ENCODE results near the gene ZNF782.
"Not testable (repeated sequence)": the region's sequence is repeated elsewhere in the genome, so short reads cannot be mapped to it uniquely, and the experiment has no call there.

Gene ZNF782

GRCh38 chr9:96874201-96874785 lies 20.0 kb upstream of the ZNF782 start:
- peak overlapping the region; percentile 87 to 91 for H3K27ac ChIP-seq (ENCODE audit: low read depth in 2 of 2, low read length in 2 of 2)
- H3K36me3 ChIP-seq (ENCODE audit: control insufficient read depth in 2 of 2, insufficient read depth in 2 of 2, low read length in 2 of 2), result no peaks in the 10 kb centered on the region

GRCh38 chr9:96871176-96871575 lies 16.9 kb upstream of the ZNF782 start:
- Histone ChIP-seq H3K36me3 (ENCODE audit: control insufficient read depth in 2 of 2, insufficient read depth in 2 of 2, low read length in 2 of 2) (no peaks in the 10 kb centered on the region), H3K9me3 (ENCODE audit: control insufficient read depth in 2 of 2, low read length in 2 of 2) (no peaks in the 10 kb centered on the region), H3K9ac (ENCODE audit: low read depth in 1 of 2, low read length in 2 of 2) (no peak overlapping the region), H3K4me3 (ENCODE audit: low read length in 2 of 2) (no peak overlapping the region), H3K27ac (ENCODE audit: low read depth in 2 of 2, low read length in 2 of 2) (no peak overlapping the region), H3K27me3 (ENCODE audit: control insufficient read depth in 2 of 2, insufficient read depth in 2 of 2, low read length in 2 of 2) (no peaks in the 10 kb centered on the region), H3K4me1 (ENCODE audit: control insufficient read depth in 2 of 2, insufficient read depth in 2 of 2, low read length in 2 of 2) (peaks cover 7 to 26% of the 10 kb centered on the region in 2 donors)

More at GRCh38 chr9:96874201-96874785, 20.0 kb upstream of the ZNF782 start:
- Histone ChIP-seq H3K4me3 (ENCODE audit: low read length in 2 of 2) (peak overlapping the region in 1 of 2 donors; percentile 2), H3K9me3 (ENCODE audit: control insufficient read depth in 2 of 2, low read length in 2 of 2) (no peaks in the 10 kb centered on the region), H3K9ac (ENCODE audit: low read depth in 1 of 2, low read length in 2 of 2) (peak overlapping the region in 1 of 2 donors; percentile 83), H3K4me1 (ENCODE audit: control insufficient read depth in 2 of 2, insufficient read depth in 2 of 2, low read length in 2 of 2) (peaks cover 4 to 10% of the 10 kb centered on the region in 2 donors), H3K27me3 (ENCODE audit: control insufficient read depth in 2 of 2, insufficient read depth in 2 of 2, low read length in 2 of 2) (peaks cover 0 to 5% of the 10 kb centered on the region in 2 donors)

- H3K4me1 ChIP-seq (ENCODE audit: control insufficient read depth in 2 of 2, insufficient read depth in 2 of 2, low read length in 2 of 2), result peaks cover 3 to 16% of the 10 kb centered on the region in 2 donors
- no peak overlapping the region for H3K4me3 ChIP-seq (ENCODE audit: low read length in 2 of 2)
- H3K36me3 ChIP-seq (ENCODE audit: control insufficient read depth in 2 of 2, insufficient read depth in 2 of 2, low read length in 2 of 2), result no peaks in the 10 kb centered on the region
- no peaks in the 10 kb centered on the region for H3K9me3 ChIP-seq (ENCODE audit: control insufficient read depth in 2 of 2, low read length in 2 of 2)
- H3K9ac ChIP-seq (ENCODE audit: low read depth in 1 of 2, low read length in 2 of 2), result no peak overlapping the region
- H3K27ac ChIP-seq (ENCODE audit: low read depth in 2 of 2, low read length in 2 of 2), result no peak overlapping the region
- H3K27me3 ChIP-seq (ENCODE audit: control insufficient read depth in 2 of 2, insufficient read depth in 2 of 2, low read length in 2 of 2), result no peaks in the 10 kb centered on the region
Observed at GRCh38 chr9:96868709-96869108, 14.4 kb upstream of the ZNF782 start.

GRCh38 chr9:96867079-96867804 lies 12.9 kb upstream of the ZNF782 start:
- no peak overlapping the region for H3K4me3 ChIP-seq (ENCODE audit: low read length in 2 of 2)
- H3K9me3 ChIP-seq (ENCODE audit: control insufficient read depth in 2 of 2, low read length in 2 of 2), result no peaks in the 10 kb centered on the region
- no peak overlapping the region for H3K9ac ChIP-seq (ENCODE audit: low read depth in 1 of 2, low read length in 2 of 2)
- no peaks in the 10 kb centered on the region for H3K36me3 ChIP-seq (ENCODE audit: control insufficient read depth in 2 of 2, insufficient read depth in 2 of 2, low read length in 2 of 2)
- no peaks in the 10 kb centered on the region for H3K27me3 ChIP-seq (ENCODE audit: control insufficient read depth in 2 of 2, insufficient read depth in 2 of 2, low read length in 2 of 2)
- H3K27ac ChIP-seq (ENCODE audit: low read depth in 2 of 2, low read length in 2 of 2), result peak overlapping the region in 1 of 2 donors; percentile 15
- H3K4me1 ChIP-seq (ENCODE audit: control insufficient read depth in 2 of 2, insufficient read depth in 2 of 2, low read length in 2 of 2), result peaks cover 3 to 16% of the 10 kb centered on the region in 2 donors

GRCh38 chr9:96865240-96865639 lies 10.9 kb upstream of the ZNF782 start:
- H3K9me3 ChIP-seq (ENCODE audit: control insufficient read depth in 2 of 2, low read length in 2 of 2); H3K4me3 ChIP-seq (ENCODE audit: low read length in 2 of 2); H3K27me3 ChIP-seq (ENCODE audit: control insufficient read depth in 2 of 2, insufficient read depth in 2 of 2, low read length in 2 of 2); H3K27ac ChIP-seq (ENCODE audit: low read depth in 2 of 2, low read length in 2 of 2); H3K9ac ChIP-seq (ENCODE audit: low read depth in 1 of 2, low read length in 2 of 2); H3K36me3 ChIP-seq (ENCODE audit: control insufficient read depth in 2 of 2, insufficient read depth in 2 of 2, low read length in 2 of 2): not testable (repeated sequence)
- H3K4me1 ChIP-seq (ENCODE audit: control insufficient read depth in 2 of 2, insufficient read depth in 2 of 2, low read length in 2 of 2), result peaks cover 3 to 16% of the 10 kb centered on the region in 2 donors

- Histone ChIP-seq H3K4me3 (ENCODE audit: low read length in 2 of 2) (no peak overlapping the region), H3K9ac (ENCODE audit: low read depth in 1 of 2, low read length in 2 of 2) (no peak overlapping the region), H3K9me3 (ENCODE audit: control insufficient read depth in 2 of 2, low read length in 2 of 2) (no peaks in the 10 kb centered on the region), H3K36me3 (ENCODE audit: control insufficient read depth in 2 of 2, insufficient read depth in 2 of 2, low read length in 2 of 2) (no peaks in the 10 kb centered on the region), H3K27me3 (ENCODE audit: control insufficient read depth in 2 of 2, insufficient read depth in 2 of 2, low read length in 2 of 2) (no peaks in the 10 kb centered on the region), H3K27ac (ENCODE audit: low read depth in 2 of 2, low read length in 2 of 2) (no peak overlapping the region), H3K4me1 (ENCODE audit: control insufficient read depth in 2 of 2, insufficient read depth in 2 of 2, low read length in 2 of 2) (peaks cover 0 to 4% of the 10 kb centered on the region in 2 donors)
Observed at GRCh38 chr9:96859461-96860198, 5.3 kb upstream of the ZNF782 start.

- Histone ChIP-seq H3K9ac (ENCODE audit: low read depth in 1 of 2, low read length in 2 of 2) (no peak overlapping the region), H3K4me3 (ENCODE audit: low read length in 2 of 2) (no peak overlapping the region), H3K27me3 (ENCODE audit: control insufficient read depth in 2 of 2, insufficient read depth in 2 of 2, low read length in 2 of 2) (no peaks in the 10 kb centered on the region), H3K27ac (ENCODE audit: low read depth in 2 of 2, low read length in 2 of 2) (no peak overlapping the region), H3K36me3 (ENCODE audit: control insufficient read depth in 2 of 2, insufficient read depth in 2 of 2, low read length in 2 of 2) (no peaks in the 10 kb centered on the region), H3K4me1 (ENCODE audit: control insufficient read depth in 2 of 2, insufficient read depth in 2 of 2, low read length in 2 of 2) (peaks cover 1 to 4% of the 10 kb centered on the region in 2 donors), H3K9me3 (ENCODE audit: control insufficient read depth in 2 of 2, low read length in 2 of 2) (no peaks in the 10 kb centered on the region)
Observed at GRCh38 chr9:96858670-96859069, 4.4 kb upstream of the ZNF782 start.

GRCh38 chr9:96858018-96858573 lies 3.8 kb upstream of the ZNF782 start:
- Histone ChIP-seq H3K36me3 (ENCODE audit: control insufficient read depth in 2 of 2, insufficient read depth in 2 of 2, low read length in 2 of 2) (no peaks in the 10 kb centered on the region), H3K9me3 (ENCODE audit: control insufficient read depth in 2 of 2, low read length in 2 of 2) (no peaks in the 10 kb centered on the region), H3K27me3 (ENCODE audit: control insufficient read depth in 2 of 2, insufficient read depth in 2 of 2, low read length in 2 of 2) (no peaks in the 10 kb centered on the region), H3K4me1 (ENCODE audit: control insufficient read depth in 2 of 2, insufficient read depth in 2 of 2, low read length in 2 of 2) (peaks cover 7 to 9% of the 10 kb centered on the region in 2 donors), H3K27ac (ENCODE audit: low read depth in 2 of 2, low read length in 2 of 2) (no peak overlapping the region), H3K9ac (ENCODE audit: low read depth in 1 of 2, low read length in 2 of 2) (no peak overlapping the region), H3K4me3 (ENCODE audit: low read length in 2 of 2) (no peak overlapping the region)

GRCh38 chr9:96856363-96857286 lies 2.3 kb upstream of the ZNF782 start:
- Histone ChIP-seq H3K9ac (ENCODE audit: low read depth in 1 of 2, low read length in 2 of 2) (no peak overlapping the region), H3K4me1 (ENCODE audit: control insufficient read depth in 2 of 2, insufficient read depth in 2 of 2, low read length in 2 of 2) (peaks cover 9 to 14% of the 10 kb centered on the region in 2 donors), H3K36me3 (ENCODE audit: control insufficient read depth in 2 of 2, insufficient read depth in 2 of 2, low read length in 2 of 2) (no peaks in the 10 kb centered on the region), H3K4me3 (ENCODE audit: low read length in 2 of 2) (no peak overlapping the region), H3K27me3 (ENCODE audit: control insufficient read depth in 2 of 2, insufficient read depth in 2 of 2, low read length in 2 of 2) (no peaks in the 10 kb centered on the region), H3K9me3 (ENCODE audit: control insufficient read depth in 2 of 2, low read length in 2 of 2) (no peaks in the 10 kb centered on the region), H3K27ac (ENCODE audit: low read depth in 2 of 2, low read length in 2 of 2) (no peak overlapping the region)

Data from mucosa of rectum (tissue), 2 donors.